DMS53 treated with DMSO at 0.1 percent for 48 hours (cell line): ENCODE data around the gene HMX1.

Source experiments
- DNase-seq: peaks from one replicate; lab custom pipeline; 2025; ENCODE audit not compliant: unreplicated experiment; lab: John Stamatoyannopoulos, UW

The HMX1 gene

GRCh38 chr4:8871417-8872401, at the start of gene HMX1:
Gene HMX1, minus strand, starts transcription at chr4:8871839. Its CDS starts 225 bp downstream, at chr4:8871614.
- DNase-seq: no peak

GRCh38 chr4:8920969-8921368, 49.3 kb upstream of the HMX1 start:
- no peak for DNase-seq

DNA sequence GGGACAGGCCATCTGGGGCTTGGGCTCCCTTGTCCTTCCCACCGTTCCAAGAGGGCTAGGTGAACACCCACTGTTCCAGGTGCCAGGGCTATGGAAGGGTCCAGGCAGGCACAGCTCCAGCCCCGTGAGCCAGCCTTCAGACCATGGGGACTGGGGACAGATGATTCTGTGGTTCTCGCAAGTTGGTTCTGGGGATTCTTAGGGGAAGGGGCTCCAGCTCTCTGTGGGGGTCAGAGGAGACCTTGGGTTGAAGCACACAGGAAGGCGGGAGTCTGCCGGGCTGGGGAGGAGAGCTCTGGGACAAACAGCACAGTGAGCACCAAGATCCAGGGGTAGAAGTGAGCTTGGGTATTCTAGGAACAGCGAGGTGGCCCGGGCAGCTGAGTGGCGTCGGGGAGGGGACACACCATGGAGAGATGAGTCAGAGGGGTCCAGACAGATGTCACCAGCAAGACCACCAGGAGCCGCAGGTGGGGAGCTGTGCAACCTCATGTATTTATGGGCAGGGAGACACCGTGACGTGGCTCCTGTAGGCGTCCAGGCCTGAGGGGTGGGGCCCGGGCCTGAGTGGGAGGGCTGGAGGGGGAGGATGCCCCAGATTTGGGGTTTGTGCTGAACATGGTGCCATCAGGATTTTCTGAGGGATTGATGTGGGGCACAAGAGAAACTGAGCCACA, 48.8 kb upstream of the HMX1 start:
- no peak for DNase-seq

GRCh38 chr4:8919651-8920288, 48.1 kb upstream of the HMX1 start:
- DNase-seq: no peak

GRCh38 chr4:8917868-8918783, 46.5 kb upstream of the HMX1 start:
- peak; percentile 44 for DNase-seq

DNA sequence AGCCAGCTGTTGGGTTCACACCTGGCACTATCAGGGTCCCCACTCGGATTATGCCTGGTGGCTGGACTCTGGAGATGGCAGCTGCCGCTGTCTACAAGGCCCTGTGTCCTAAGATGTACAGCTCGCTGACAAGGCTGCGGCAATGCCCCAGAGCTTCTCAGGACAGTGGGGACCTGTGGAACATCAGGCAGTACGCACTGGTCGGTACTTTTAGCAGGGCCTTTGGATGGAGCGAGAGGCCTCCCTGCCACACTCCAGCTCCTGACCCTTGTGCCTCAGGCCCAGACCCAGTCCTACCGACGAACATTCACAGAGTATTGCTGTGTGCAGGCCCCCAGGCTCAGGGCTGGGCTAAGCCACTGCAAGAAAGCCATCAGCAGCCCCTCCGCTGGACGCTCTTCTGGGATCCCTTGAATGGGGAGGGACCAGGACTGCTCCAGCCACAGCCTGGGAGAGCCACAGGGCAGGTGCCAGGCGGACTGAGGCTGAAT, 45.7 kb upstream of the HMX1 start:
- DNase-seq: no peak

GRCh38 chr4:8916906-8917305, 45.3 kb upstream of the HMX1 start:
- no peak for DNase-seq

DNA sequence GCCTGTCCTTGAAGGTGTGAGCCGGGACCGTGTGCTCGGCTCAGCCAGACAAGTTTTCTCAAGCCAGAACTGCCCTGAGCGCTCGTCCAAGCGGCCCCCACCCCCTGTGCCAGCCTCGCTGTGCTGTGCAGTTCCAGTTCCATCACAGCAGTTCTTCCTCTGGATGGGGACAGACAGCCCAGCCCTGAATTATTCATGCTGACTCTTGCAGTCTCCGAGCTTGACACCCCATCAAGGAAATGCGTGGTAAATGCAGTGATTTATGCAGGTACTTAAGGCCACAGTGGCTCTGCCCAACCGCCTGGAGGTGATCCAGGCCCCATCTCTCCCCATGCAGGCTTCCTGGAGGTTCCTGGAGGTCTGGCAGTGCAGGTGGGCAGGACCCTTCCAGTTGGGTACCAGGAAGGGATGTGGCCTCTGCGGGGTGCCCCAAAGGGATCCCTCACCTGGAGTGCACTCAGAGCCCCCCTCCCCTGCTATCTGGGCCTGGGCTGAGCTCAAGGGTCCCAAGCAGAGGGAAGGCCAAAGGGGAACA, 44.8 kb upstream of the HMX1 start:
- DNase-seq: no peak

DNA sequence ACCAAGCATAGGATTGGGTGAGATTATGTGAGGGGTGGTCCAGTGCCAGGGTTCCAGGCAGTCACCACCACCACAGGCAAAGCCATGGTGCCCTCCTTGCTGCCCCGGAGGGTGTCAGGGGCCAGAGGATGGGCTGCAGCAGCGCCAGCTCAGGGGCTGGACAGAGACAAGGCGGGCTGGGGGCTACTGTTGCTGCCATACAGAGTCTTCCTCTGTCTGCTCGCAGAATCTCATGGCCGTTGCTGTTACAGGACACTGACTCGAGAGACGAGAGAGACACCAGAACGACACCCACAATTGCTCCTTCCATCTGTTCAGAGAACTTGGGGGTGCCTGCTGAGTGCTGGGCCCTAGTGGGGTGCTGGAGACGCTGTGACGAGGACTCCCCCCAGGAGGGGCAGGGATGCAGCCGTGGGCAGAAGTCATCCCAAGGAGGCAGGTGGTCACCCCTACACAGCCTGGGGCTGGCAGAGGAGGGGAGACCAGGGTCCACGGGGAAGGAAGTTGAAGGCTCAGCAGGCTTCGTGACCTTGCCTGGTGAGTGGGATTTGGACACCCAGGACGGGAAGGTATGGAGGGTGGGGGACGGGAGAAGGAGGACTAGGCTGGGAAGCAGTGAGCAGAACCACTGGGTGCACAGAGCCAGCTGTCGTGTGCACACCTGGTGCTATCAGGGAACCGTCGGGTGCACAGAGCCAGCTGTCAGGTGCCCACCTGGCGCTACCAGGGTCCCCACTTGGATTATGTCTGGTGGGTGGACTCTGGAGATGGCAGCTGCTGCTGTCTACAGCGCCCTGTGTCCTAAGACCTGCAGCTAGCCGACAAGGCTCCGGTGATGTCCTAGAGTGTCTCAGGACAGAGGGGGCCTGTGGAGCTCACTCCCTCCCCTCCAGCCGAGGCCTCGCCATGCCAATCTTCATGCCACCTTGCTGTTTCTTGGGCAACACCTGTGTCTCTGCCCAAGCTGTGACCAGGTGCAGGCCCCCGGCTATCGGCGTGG, 43.9 kb upstream of the HMX1 start:
- DNase-seq: no peak

GRCh38 chr4:8914461-8915171, 43.0 kb upstream of the HMX1 start:
- no peak for DNase-seq

DNA sequence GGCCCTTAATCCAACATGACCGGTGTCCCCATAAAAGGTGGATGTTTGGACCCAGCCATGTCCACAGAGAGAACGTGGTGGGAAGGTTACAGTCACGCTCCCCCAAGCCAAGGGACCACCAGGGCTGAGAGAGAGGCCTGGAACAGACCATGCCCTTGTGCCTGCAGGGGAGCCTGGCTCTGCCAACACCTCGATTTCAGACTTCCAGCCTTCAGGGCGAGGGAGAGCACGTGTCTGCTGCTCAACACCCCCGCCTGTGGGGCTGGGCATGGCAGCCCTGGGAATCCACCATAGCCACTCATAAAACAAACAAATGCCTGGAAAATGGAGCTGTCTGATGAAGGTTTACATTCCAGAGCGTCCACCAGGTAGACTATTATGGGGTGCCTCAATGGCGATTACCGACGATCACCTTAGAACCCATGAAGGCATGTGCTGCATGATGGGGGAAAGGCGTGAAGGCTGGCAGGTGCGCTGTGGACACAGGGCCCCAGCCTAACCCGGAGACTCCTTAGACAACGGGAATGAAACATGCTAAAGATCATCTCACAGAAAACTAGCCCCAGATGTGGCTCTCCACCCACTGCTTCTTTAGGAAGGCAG, 42.3 kb upstream of the HMX1 start:
- DNase-seq: no peak

DNA sequence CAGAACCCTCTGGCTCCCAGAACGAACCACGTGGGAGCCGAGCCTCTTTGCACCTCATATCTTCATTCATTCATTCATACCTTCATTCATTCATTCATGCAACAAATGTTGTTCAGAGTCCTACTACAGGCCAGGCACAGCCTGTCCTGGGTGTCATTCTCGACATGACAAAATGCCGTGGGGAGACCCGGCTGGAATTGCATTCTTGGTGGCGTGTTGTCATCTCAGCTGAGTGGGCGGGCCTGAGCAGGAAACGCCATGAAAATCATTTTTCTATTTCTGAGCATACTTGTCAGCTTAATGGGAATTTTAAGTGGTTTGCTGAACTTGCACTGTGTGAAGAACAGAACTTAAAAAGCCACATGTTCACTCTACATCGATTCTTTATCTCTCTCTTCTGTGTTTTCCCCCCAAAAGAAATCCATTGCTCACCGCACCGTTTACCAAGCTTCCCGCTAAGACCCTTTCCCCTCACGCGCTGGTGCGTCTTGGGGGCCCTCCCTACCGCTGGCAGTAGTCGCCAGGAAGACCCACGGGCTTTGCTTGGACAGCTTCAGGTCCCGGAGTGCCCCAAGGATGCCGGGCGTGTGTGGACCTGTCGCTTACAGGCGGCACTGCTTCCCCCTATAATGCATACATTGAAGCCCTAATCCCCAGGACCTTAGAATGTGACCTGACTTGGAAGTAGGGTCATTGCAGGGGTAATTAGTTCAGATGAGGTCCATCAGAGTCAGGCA, 41.6 kb upstream of the HMX1 start:
- DNase-seq: no peak

- DNase-seq: no peak
These were observed 40.9 kb upstream of the HMX1 start for GRCh38 chr4:8912506-8912905.

DNA sequence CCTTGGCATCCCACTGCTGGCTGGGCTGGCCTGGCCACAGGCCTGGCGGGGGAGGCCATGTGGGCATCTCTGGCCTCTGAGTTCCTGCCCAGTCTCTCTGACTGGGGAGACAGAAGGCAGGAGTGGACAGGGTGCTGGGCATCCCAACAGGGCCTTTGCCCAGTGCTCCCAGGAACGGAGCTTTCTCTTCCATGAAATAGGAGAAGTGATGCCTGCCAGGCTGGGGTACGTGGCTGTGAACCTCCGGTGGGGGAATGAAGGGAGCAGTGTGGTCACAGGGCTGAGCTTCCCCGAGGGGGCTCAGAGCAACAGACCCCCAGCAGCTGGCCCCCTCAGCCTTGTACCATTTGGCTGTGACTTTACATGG, 40.4 kb upstream of the HMX1 start:
- no peak for DNase-seq

GRCh38 chr4:8911316-8912088, 39.9 kb upstream of the HMX1 start:
- no peak for DNase-seq

- no peak for DNase-seq
These were observed 39.2 kb upstream of the HMX1 start for GRCh38 chr4:8910822-8911315.
